ENCODE measurements around the gene SNCB.
A peak's percentile ranks its signal among the peaks of the same experiment; 100 is the strongest.

Gene SNCB

GRCh38 chr5:176573564-176574296 is 56.6 kb downstream of the SNCB start:
- Mint-ChIP-seq H3K27me3 (peaks cover 5 to 21% of the 10 kb centered on the region in 2 donors), H3K4me1 (ENCODE audit: low read depth in 2 of 2) (peaks cover 9 to 12% of the 10 kb centered on the region in 2 donors), H3K36me3 (ENCODE audit: insufficient read depth) (no peaks in the 10 kb centered on the region), H3K27ac (no peak overlapping the region), H3K9me3 (no peaks in the 10 kb centered on the region), H3K4me3 (no peak overlapping the region)
- DNase-seq (peak; percentile 73 to 76 (median 74)), ATAC-seq (replicated peaks) (peak; percentile 87)

Measured in effector memory CD8-positive, alpha-beta T cell (primary cell).